OCI-LY7 (cell line): ENCODE measurements around the gene ANKRD66. TPM values are rescaled to one million over a fixed set of nuclear protein-coding genes. Genes with fewer than 3 reads are reported as not detected.
"Not testable (repeated sequence)": the region's sequence is repeated elsewhere in the genome, so short reads cannot be mapped to it uniquely, and the experiment has no call there.

Experiments used
- BruUV-seq: library from RNA; stranded (reverse); fragments of 400-500 nt; replicated peaks from 2 replicates; lab custom pipeline; 2021; lab: Mats Ljungman, UMichigan
- CTCF ChIA-PET: fragments of 300-600 bp; sonication (Branson Sonifier 250); formaldehyde crosslinking; loops from one replicate; lab custom pipeline; 2022; ENCODE audit warnings: antibody characterized with exemption; ENCODE audit not compliant: unreplicated experiment; lab: Charles Lee
- POLR2A ChIA-PET: fragments of 300-600 bp; sonication (Branson Sonifier 250); formaldehyde crosslinking; loops from one replicate; lab custom pipeline; 2022; ENCODE audit warnings: antibody characterized with exemption; lab: Charles Lee
- DNase-seq: peaks from one replicate; pipeline ENCODE4 v3.0.0-alpha.2; 2015; ENCODE audit warnings: low spot score
- H2AFZ ChIP-seq: fragments of 200-600 bp; sonication (generic), shearing (Covaris generic); 2 replicates; pipeline ENCODE4 v1.6.1; 2014; ENCODE audit warnings: mild to moderate bottlenecking, antibody characterized with exemption, low read length, moderate library complexity
- H3K27ac ChIP-seq: fragments of 200-600 bp; sonication (generic); 2 replicates; pipeline ENCODE4 v1.5.1; 2014; ENCODE audit warnings: mixed run types, low read depth, mild to moderate bottlenecking, moderate library complexity, low read length, inconsistent platforms; ENCODE audit not compliant: poor library complexity, severe bottlenecking
- H3K36me3 ChIP-seq: fragments of 200-600 bp; sonication (generic); 2 replicates; pipeline ENCODE4 v1.6.1; 2014; ENCODE audit warnings: mild to moderate bottlenecking, antibody characterized with exemption, low read length, moderate library complexity, mixed read lengths; ENCODE audit not compliant: insufficient read depth
- H3K4me1 ChIP-seq: fragments of 200-600 bp; sonication (generic); 2 replicates; pipeline ENCODE4 v1.5.1; 2014; ENCODE audit warnings: mild to moderate bottlenecking, low read length; ENCODE audit not compliant: insufficient read depth, poor library complexity, severe bottlenecking
- H3K4me2 ChIP-seq: fragments of 200-600 bp; sonication (generic); 2 replicates; pipeline ENCODE4 v1.6.1; 2014; ENCODE audit warnings: mild to moderate bottlenecking, low read length
- H3K4me3 ChIP-seq: fragments of 200-600 bp; sonication (generic); 2 replicates; pipeline ENCODE4 v1.5.1; 2014; ENCODE audit warnings: mild to moderate bottlenecking, low read depth, low read length; ENCODE audit not compliant: poor library complexity, severe bottlenecking
- H3K79me2 ChIP-seq: fragments of 200-600 bp; sonication (generic); 2 replicates; pipeline ENCODE4 v1.6.1; 2016; ENCODE audit warnings: low read depth, mild to moderate bottlenecking, low read length, moderate library complexity, mixed read lengths; ENCODE audit not compliant: insufficient read depth
- H3K9me2 ChIP-seq: fragments of 200-600 bp; sonication (generic); 2 replicates; pipeline ENCODE4 v1.6.1; 2016; ENCODE audit warnings: mild to moderate bottlenecking, low read length, mixed read lengths; ENCODE audit not compliant: insufficient read depth
- H3K9me3 ChIP-seq: fragments of 200-600 bp; sonication (generic); 2 replicates; pipeline ENCODE4 v1.6.1; 2014; ENCODE audit warnings: mild to moderate bottlenecking, mixed run types, low read length, mixed read lengths
- H4K20me1 ChIP-seq: fragments of 200-600 bp; sonication (generic); 2 replicates; pipeline ENCODE4 v1.6.1; 2014; ENCODE audit warnings: mild to moderate bottlenecking, antibody characterized with exemption, low read length, moderate library complexity, mixed read lengths; ENCODE audit not compliant: insufficient read depth
- CTCF ChIP-seq: fragments of 200-600 bp; sonication (generic); conservative IDR thresholded peaks from 2 replicates; pipeline ENCODE4 v1.5.1; 2014; ENCODE audit warnings: mild to moderate bottlenecking, antibody characterized with exemption, low read length, moderate library complexity, mixed read lengths
- EZH2phosphoT487 ChIP-seq: fragments of 200-600 bp; sonication (generic); IDR thresholded peaks from 2 replicates; pipeline ENCODE4 v1.6.1; 2018; ENCODE audit warnings: low read depth, borderline replicate concordance, mild to moderate bottlenecking, mixed run types, antibody characterized with exemption, low read length, moderate library complexity, mixed read lengths
- intact Hi-C: fragments of 100-400 bp; cut with micrococcal nuclease; formaldehyde crosslinking; loops from one replicate; pipeline ENCODE4 v1.10.0; 2022; ENCODE audit not compliant: unreplicated experiment
- total RNA-seq, 2 experiments: library from RNA; depleted of rRNA in 1 of 2; stranded (reverse); fragments of >200 nt in 1 of 2; shearing (Covaris generic) in 1 of 2; gene quantifications; 2 replicates each; pipeline ENCODE4 v1.2.3, GENCODE V29; 2014 to 2022

Gene ANKRD66
- total RNA-seq, 2 experiments from 2014 or later: not detected

- DNase-seq: no peak
- CTCF ChIA-PET: no interaction called here
- Histone ChIP-seq H3K4me2 (no peak overlapping the region), H3K4me3 (no peak overlapping the region), H3K4me1 (no peaks in the 10 kb centered on the region), H3K79me2 (no peaks in the 10 kb centered on the region), H4K20me1 (no peaks in the 10 kb centered on the region), H3K9me3 (no peaks in the 10 kb centered on the region), H3K27ac (no peak overlapping the region), H3K36me3 (no peaks in the 10 kb centered on the region), H2AFZ (no peak overlapping the region), H3K9me2 (no peaks in the 10 kb centered on the region)
- BruUV-seq: no TSS peak
- no peak for TF ChIP-seq EZH2phosphoT487
- no peak for TF ChIP-seq CTCF
- intact Hi-C loops: no loop called here
- POLR2A ChIA-PET: no interaction called here
Measured at GRCh38 chr6:46760925-46761324, 14.2 kb downstream of the ANKRD66 start.

- CTCF ChIA-PET: no interaction called here
- H3K36me3 ChIP-seq: no peaks in the 10 kb centered on the region
- H3K9me3 ChIP-seq: no peaks in the 10 kb centered on the region
- H3K4me1 ChIP-seq: no peaks in the 10 kb centered on the region
- H3K79me2 ChIP-seq: no peaks in the 10 kb centered on the region
- POLR2A ChIA-PET: no interaction called here
- BruUV-seq: no TSS peak
- intact Hi-C loops: no loop called here
- no peak overlapping the region for H3K27ac ChIP-seq
- H3K4me3 ChIP-seq: no peak overlapping the region
- no peak for DNase-seq
- TF ChIP-seq CTCF: no peak
- TF ChIP-seq EZH2phosphoT487: no peak
- H2AFZ ChIP-seq: no peak overlapping the region
- no peaks in the 10 kb centered on the region for H3K9me2 ChIP-seq
- H3K4me2 ChIP-seq: no peak overlapping the region
- no peaks in the 10 kb centered on the region for H4K20me1 ChIP-seq
Measured at GRCh38 chr6:46763466-46763865, 16.7 kb downstream of the ANKRD66 start.

- H3K27ac ChIP-seq, H4K20me1 ChIP-seq, H2AFZ ChIP-seq, H3K9me2 ChIP-seq, POLR2A ChIA-PET, H3K4me2 ChIP-seq, H3K36me3 ChIP-seq, DNase-seq, H3K79me2 ChIP-seq, H3K4me3 ChIP-seq, H3K9me3 ChIP-seq, intact Hi-C loops, BruUV-seq, H3K4me1 ChIP-seq, CTCF ChIA-PET: not testable (repeated sequence)
Measured at GRCh38 chr6:46764280-46764679, 17.5 kb downstream of the ANKRD66 start.
